Astrocyte of the cerebellum (primary cell): ENCODE data around the gene IFNA16.
"Not testable (repeated sequence)": the region's sequence is repeated elsewhere in the genome, so short reads cannot be mapped to it uniquely, and the experiment has no call there.

Source experiments
- DNase-seq: peaks from one replicate; pipeline ENCODE4 v3.0.0-alpha.2; 2011; ENCODE audit warnings: low read depth
- H3K4me3 ChIP-seq: 2 replicates; pipeline ENCODE4 v1.5.1; 2011; ENCODE audit warnings: mild to moderate bottlenecking, low read depth, low read length, moderate library complexity
- in situ Hi-C: cut with HindIII; loops from 2 replicates; pipeline ENCODE4 v1.10.0; 2017; ENCODE audit warnings: low sequenced_read_pairs
- TF ChIP-seq, protein P1 (sequence below): IDR thresholded peaks from 2 replicates; pipeline ENCODE4 v1.5.1; 2012; ENCODE audit warnings: low read length, low read depth, moderate library complexity, mild to moderate bottlenecking; ENCODE audit errors: missing control alignments

The IFNA16 gene

DNA sequence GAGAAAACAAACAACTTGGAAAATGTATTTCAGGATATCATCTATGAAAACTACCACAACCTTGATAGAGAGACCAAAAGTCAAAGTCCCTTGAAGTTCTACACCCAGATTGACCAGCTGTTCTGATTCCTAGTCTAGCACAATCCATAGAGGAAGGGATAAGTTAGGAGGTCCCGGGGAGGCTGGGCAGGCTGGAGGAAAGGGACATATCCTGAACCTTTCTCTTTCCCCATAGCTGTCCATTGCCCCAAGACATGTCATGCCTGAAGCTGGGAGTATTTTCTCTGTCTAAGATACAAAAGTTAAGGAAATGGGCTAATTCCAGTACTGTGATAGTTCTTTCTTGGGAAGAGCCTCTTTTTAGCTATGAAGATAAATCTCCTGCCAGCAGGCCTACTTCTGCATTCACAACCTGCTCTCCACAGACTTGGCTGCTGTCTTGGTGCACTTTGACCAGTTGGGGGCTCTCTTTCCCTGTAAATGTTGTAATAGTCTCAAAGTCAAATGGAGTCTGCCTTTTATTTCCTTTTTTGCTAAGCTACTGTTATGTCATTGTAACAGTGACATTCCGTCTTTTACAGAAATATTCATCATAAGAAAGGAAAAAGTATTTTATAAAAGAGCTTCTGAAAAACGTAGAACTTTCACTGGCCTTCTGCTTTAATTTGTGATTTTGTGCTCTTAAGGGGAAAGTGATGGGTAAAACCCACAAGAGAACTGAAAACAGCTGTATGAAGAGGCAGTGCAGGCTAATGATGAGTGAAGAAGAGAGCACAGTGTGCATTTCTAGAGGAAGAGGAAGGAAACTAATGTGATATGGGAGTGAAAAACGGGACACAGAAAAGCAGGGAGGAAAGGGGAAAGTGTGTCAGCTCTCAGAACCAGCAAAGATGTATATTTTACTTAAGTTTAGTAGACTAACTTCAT lies 34.0 kb downstream of the IFNA16 start:
- H3K4me3 ChIP-seq, in situ Hi-C loops, DNase-seq: not testable (repeated sequence)
- TF ChIP-seq, protein P1, sequence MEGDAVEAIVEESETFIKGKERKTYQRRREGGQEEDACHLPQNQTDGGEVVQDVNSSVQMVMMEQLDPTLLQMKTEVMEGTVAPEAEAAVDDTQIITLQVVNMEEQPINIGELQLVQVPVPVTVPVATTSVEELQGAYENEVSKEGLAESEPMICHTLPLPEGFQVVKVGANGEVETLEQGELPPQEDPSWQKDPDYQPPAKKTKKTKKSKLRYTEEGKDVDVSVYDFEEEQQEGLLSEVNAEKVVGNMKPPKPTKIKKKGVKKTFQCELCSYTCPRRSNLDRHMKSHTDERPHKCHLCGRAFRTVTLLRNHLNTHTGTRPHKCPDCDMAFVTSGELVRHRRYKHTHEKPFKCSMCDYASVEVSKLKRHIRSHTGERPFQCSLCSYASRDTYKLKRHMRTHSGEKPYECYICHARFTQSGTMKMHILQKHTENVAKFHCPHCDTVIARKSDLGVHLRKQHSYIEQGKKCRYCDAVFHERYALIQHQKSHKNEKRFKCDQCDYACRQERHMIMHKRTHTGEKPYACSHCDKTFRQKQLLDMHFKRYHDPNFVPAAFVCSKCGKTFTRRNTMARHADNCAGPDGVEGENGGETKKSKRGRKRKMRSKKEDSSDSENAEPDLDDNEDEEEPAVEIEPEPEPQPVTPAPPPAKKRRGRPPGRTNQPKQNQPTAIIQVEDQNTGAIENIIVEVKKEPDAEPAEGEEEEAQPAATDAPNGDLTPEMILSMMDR: peak; percentile 46

DNA sequence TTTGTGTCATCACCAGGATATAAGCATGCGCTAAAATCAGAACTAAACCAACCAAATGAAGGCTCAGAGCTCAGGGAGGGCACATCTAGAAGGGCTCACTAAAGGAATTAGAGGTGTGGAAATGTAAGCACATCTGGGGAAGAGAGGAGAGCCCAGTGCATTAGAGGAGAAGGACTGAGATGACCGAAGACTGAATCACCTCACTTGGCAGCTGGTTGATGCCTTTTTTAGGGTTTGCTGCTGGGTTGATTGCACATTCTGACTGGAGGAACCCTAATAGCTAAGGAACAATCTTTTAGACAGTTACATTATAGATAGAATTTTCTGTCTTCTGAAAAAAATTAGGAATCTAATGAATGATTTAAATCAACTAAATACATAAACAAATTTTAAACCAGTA lies 42.4 kb downstream of the IFNA16 start:
- TF ChIP-seq, protein P1: no peak
- H3K4me3 ChIP-seq: no peak overlapping the region
- in situ Hi-C loops: no loop called here
- DNase-seq: no peak

DNA sequence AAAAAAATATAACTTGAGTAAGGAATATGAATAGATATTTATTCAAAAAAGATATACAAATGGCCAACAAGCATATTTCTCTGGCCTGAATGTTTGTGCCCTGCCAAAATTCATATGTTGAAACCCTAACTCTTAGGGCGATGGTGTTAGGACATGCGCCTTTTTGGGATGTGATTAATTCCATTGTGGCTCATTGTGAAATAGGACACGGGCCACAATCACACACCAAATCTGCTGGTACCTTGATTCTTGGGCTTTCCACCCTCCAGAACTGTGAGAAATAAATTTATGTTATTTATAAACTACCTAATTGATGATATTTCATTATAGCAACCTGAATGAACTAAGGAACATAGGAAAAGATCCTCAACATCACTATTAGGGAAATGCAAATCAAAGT lies 45.0 kb downstream of the IFNA16 start:
- DNase-seq: no peak
- in situ Hi-C loops: no loop called here
- TF ChIP-seq, protein P1: no peak
- no peak overlapping the region for H3K4me3 ChIP-seq

DNA sequence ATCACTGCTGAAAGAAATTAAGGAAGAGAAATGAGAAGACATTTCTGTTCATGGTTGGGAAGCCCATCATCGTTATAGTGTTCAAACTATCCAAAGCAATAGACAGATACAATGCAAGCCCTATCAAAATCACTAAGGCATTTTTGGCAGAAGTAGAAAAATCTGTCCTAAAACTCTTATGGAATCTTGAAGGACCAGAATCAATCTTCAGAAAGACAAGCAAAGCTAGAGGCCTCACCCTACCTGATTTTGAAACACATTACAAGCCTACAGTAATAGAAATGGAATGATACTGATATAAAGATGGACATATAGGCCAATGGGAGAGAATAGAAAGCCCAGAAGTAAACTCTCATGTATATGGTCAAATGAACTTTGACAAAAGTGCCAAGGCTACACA lies 45.8 kb downstream of the IFNA16 start:
- DNase-seq: no peak
- in situ Hi-C loops: no loop called here
- H3K4me3 ChIP-seq: no peak overlapping the region
- TF ChIP-seq, protein P1: no peak

DNA sequence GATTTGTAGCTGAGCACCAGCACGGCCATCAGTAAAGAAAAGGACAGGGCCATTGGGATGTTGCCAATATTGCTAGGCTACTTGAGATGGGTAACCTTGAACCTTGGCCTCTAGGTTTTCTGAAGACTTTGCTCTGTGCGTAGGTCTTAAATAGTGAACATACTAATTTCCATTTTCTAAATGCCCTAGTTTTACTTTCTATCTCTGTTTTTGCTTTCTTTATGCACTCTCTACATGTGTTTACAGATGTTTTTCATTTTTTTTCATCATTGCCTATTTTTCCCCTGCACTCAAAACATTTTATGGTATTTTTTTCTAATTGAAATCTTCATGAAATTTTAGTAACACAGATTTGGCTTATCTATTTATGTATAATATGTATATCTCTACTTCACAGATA lies 50.6 kb downstream of the IFNA16 start, which contains the start of gene IFNA21:
Gene IFNA21 (minus strand): TSS at position 101 of the 400 bp plus-strand sequence. CDS start 48 bp downstream, at position 53.
- in situ Hi-C loops, DNase-seq, H3K4me3 ChIP-seq: not testable (repeated sequence)
